ENCODE data around the gene C20orf173. TPM values are rescaled to one million over a fixed set of nuclear protein-coding genes. Genes with fewer than 3 reads are reported as not detected.

C20orf173 gene
- polyA plus RNA-seq, 1 of the 3 experiments (the other 2 are of a cell fraction): not detected

DNA sequence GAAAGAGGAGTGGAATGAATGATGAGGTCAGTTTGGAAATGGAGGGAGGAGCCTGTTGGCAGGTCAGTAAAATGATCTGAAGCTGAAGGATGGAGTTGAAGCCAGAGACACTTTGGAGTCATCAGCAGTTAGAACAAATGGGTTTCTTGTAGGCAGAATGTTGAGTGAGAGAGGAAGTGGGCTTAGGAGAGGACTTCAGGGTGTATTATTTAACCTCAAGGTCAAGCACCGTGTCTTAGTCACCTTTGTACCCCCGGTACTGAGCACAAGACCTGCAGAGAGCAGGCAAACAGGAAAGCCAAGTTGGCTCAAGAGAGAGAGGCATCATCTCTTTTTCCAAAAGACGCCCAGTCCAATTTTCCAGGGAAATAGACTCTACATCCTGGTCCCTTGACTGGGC lies 23.3 kb downstream of the C20orf173 start:
- H3K36me3 ChIP-seq (replicated peaks in 1 of 2; ENCODE audit: control insufficient read depth in 1 of 2, insufficient read depth in 2 of 2, low read length in 1 of 2): peaks cover 3 to 68% of the 10 kb centered on the region in 2 experiments
- H2AFZ ChIP-seq (ENCODE audit: low read depth): no peak overlapping the region
- no peak overlapping the region for H3K4me2 ChIP-seq
- H3K27me3 ChIP-seq (ENCODE audit: insufficient read depth): no peaks in the 10 kb centered on the region
- no peaks in the 10 kb centered on the region for H3F3A ChIP-seq (replicated peaks; ENCODE audit: insufficient read depth)
- no peak for DNase-seq
- H3K4me3 ChIP-seq (ENCODE audit: low read depth in 2 of 2, low read length in 1 of 2): no peak overlapping the region
- no peak overlapping the region for H3K27ac ChIP-seq (ENCODE audit: low read depth in 2 of 2, low read length in 1 of 2)
- H3K79me2 ChIP-seq (ENCODE audit: insufficient read depth): no peaks in the 10 kb centered on the region
- peaks cover 0 to 2% of the 10 kb centered on the region in 2 experiments; a peak in 1 of 4 replicates for H3K4me1 ChIP-seq (ENCODE audit: control insufficient read depth in 1 of 2, insufficient read depth in 2 of 2, low read depth in 1 of 2, low read length in 1 of 2)
- no peaks in the 10 kb centered on the region for H3K9me2 ChIP-seq
- 97% methylated on average over 3 of the region's 3 CpGs for WGBS (ENCODE audit: low lambda C conversion rate)
- no peak for TF ChIP-seq SIN3A (IDR thresholded peaks at IDR 0.05; ENCODE audit: borderline replicate concordance, low read depth, low read length)
- TF ChIP-seq FOXJ3 (CRISPR knock-in tag; IDR thresholded peaks at IDR 0.05): no peak
- TF ChIP-seq, protein P1, sequence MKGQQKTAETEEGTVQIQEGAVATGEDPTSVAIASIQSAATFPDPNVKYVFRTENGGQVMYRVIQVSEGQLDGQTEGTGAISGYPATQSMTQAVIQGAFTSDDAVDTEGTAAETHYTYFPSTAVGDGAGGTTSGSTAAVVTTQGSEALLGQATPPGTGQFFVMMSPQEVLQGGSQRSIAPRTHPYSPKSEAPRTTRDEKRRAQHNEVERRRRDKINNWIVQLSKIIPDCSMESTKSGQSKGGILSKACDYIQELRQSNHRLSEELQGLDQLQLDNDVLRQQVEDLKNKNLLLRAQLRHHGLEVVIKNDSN (IDR thresholded peaks at IDR 0.05; ENCODE audit: borderline replicate concordance, low read depth): no peak
- no peak for TF ChIP-seq RXRA (IDR thresholded peaks at IDR 0.05; ENCODE audit: borderline replicate concordance, low read depth)
- TF ChIP-seq, protein P2, sequence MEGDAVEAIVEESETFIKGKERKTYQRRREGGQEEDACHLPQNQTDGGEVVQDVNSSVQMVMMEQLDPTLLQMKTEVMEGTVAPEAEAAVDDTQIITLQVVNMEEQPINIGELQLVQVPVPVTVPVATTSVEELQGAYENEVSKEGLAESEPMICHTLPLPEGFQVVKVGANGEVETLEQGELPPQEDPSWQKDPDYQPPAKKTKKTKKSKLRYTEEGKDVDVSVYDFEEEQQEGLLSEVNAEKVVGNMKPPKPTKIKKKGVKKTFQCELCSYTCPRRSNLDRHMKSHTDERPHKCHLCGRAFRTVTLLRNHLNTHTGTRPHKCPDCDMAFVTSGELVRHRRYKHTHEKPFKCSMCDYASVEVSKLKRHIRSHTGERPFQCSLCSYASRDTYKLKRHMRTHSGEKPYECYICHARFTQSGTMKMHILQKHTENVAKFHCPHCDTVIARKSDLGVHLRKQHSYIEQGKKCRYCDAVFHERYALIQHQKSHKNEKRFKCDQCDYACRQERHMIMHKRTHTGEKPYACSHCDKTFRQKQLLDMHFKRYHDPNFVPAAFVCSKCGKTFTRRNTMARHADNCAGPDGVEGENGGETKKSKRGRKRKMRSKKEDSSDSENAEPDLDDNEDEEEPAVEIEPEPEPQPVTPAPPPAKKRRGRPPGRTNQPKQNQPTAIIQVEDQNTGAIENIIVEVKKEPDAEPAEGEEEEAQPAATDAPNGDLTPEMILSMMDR (IDR thresholded peaks at IDR 0.05): no peak
- TF ChIP-seq FOSL2 (IDR thresholded peaks at IDR 0.05; ENCODE audit: borderline replicate concordance, low read depth): no peak
- no peak for TF ChIP-seq SMC3 (IDR thresholded peaks at IDR 0.05; ENCODE audit: low read depth, low read length)
- TF ChIP-seq NFIC (IDR thresholded peaks at IDR 0.05; ENCODE audit: borderline replicate concordance): no peak
- TF ChIP-seq, protein P3, sequence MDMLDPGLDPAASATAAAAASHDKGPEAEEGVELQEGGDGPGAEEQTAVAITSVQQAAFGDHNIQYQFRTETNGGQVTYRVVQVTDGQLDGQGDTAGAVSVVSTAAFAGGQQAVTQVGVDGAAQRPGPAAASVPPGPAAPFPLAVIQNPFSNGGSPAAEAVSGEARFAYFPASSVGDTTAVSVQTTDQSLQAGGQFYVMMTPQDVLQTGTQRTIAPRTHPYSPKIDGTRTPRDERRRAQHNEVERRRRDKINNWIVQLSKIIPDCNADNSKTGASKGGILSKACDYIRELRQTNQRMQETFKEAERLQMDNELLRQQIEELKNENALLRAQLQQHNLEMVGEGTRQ (IDR thresholded peaks at IDR 0.05; ENCODE audit: borderline replicate concordance, low read depth, low read length): no peak
- TF ChIP-seq NRF1 (IDR thresholded peaks at IDR 0.05; ENCODE audit: low read depth, low read length): no peak
- no peak overlapping the region for H3K9ac ChIP-seq
- H4K20me1 ChIP-seq (ENCODE audit: insufficient read depth): no peaks in the 10 kb centered on the region
- H3K9me3 ChIP-seq: no peaks in the 10 kb centered on the region
- POLR2A ChIA-PET: no interaction called here
- CTCF ChIA-PET: interaction anchor here (1.4 to 1.8 kb wide), 3 partner anchors 8 to 42 kb away, joined by 3 to 4 read pairs (median 4); no protein-coding TSS in a partner anchor

DNA sequence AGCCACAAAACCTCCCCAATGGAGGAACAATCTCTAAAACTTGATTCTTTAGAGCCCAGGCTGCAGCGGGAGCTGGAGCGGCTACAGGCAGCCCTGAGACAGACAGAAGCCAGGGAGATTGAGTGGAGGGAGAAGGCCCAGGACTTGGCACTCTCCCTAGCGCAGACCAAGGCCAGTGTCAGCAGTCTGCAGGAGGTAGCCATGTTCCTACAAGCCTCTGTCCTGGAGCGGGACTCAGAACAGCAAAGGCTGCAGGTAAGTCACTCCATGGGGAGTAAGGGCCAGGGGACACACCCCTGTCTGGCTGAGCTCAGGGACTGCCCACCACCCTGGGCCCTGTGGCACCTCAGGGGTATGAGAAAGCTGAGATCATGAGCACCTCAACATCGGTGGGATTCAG lies 24.7 kb downstream of the C20orf173 start:
- no peak overlapping the region for H2AFZ ChIP-seq (ENCODE audit: low read depth)
- no peaks in the 10 kb centered on the region for H4K20me1 ChIP-seq (ENCODE audit: insufficient read depth)
- TF ChIP-seq MEF2A (IDR thresholded peaks at IDR 0.05; ENCODE audit: borderline replicate concordance, low read depth) (no peak), RCOR1 (IDR thresholded peaks at IDR 0.05; ENCODE audit: low read length) (no peak), GABPA (IDR thresholded peaks at IDR 0.05; ENCODE audit: low read depth) (no peak), CHD2 (IDR thresholded peaks at IDR 0.05; ENCODE audit: low read length, partially characterized antibody) (no peak), NRF1 (IDR thresholded peaks at IDR 0.05; ENCODE audit: low read depth, low read length) (no peak), YY1 (IDR thresholded peaks at IDR 0.05; ENCODE audit: low read depth) (no peak), EZH2phosphoT487 (IDR thresholded peaks at IDR 0.05; ENCODE audit: borderline replicate concordance, low read depth) (no peak), TEAD4 (IDR thresholded peaks at IDR 0.05; ENCODE audit: borderline replicate concordance, insufficient read depth) (no peak), ELF1 (IDR thresholded peaks at IDR 0.05) (no peak)
- TF ChIP-seq, protein P4, sequence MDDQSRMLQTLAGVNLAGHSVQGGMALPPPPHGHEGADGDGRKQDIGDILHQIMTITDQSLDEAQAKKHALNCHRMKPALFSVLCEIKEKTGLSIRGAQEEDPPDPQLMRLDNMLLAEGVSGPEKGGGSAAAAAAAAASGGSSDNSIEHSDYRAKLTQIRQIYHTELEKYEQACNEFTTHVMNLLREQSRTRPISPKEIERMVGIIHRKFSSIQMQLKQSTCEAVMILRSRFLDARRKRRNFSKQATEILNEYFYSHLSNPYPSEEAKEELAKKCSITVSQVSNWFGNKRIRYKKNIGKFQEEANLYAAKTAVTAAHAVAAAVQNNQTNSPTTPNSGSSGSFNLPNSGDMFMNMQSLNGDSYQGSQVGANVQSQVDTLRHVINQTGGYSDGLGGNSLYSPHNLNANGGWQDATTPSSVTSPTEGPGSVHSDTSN (IDR thresholded peaks at IDR 0.05): no peak
- TF ChIP-seq, protein P2 (IDR thresholded peaks at IDR 0.05): no peak
- no peaks in the 10 kb centered on the region for H3F3A ChIP-seq (replicated peaks; ENCODE audit: insufficient read depth)
- ChIA-PET POLR2A (interaction anchor here (1.6 kb wide), 1 partner anchor 13 kb away, joined by 4 read pairs; no protein-coding TSS in a partner anchor), CTCF (interaction anchor here (1.4 to 1.9 kb wide), 2 partner anchors 10 to 41 kb away, joined by 3 to 8 read pairs; no protein-coding TSS in a partner anchor)
- no peaks in the 10 kb centered on the region for H3K9me3 ChIP-seq
- no peak overlapping the region; a peak in 1 of 4 replicates for H3K27ac ChIP-seq (ENCODE audit: low read depth in 2 of 2, low read length in 1 of 2)
- peaks cover 10 to 72% of the 10 kb centered on the region in 2 experiments for H3K36me3 ChIP-seq (replicated peaks in 1 of 2; ENCODE audit: control insufficient read depth in 1 of 2, insufficient read depth in 2 of 2, low read length in 1 of 2)
- no peak overlapping the region for H3K4me3 ChIP-seq (ENCODE audit: low read depth in 2 of 2, low read length in 1 of 2)
- peaks cover 0 to 2% of the 10 kb centered on the region in 2 experiments; a peak in 1 of 4 replicates for H3K4me1 ChIP-seq (ENCODE audit: control insufficient read depth in 1 of 2, insufficient read depth in 2 of 2, low read depth in 1 of 2, low read length in 1 of 2)
- DNase-seq: no peak
- H3K27me3 ChIP-seq (ENCODE audit: insufficient read depth): no peaks in the 10 kb centered on the region
- 96% methylated on average over 4 of the region's 5 CpGs for WGBS (ENCODE audit: low lambda C conversion rate)
- no peaks in the 10 kb centered on the region for H3K79me2 ChIP-seq (ENCODE audit: insufficient read depth)
- no peaks in the 10 kb centered on the region for H3K9me2 ChIP-seq
- H3K4me2 ChIP-seq: no peak overlapping the region
- H3K9ac ChIP-seq: no peak overlapping the region
